C4-2B (cell line): ENCODE results near the gene NOP9.

Experiments used
- H3K27ac ChIP-seq: fragments of 450-650 bp; 2 replicates; pipeline ENCODE4 v1.5.1; 2017
- ZFX ChIP-seq: fragments of 450-650 bp; IDR thresholded peaks from 2 replicates; pipeline ENCODE4 v1.6.1; 2017
- TF ChIP-seq, protein P1 (sequence below): fragments of 450-650 bp; conservative IDR thresholded peaks from 2 replicates; pipeline ENCODE4 v1.5.1; 2017; ENCODE audit warnings: mild to moderate bottlenecking

Gene NOP9

DNA sequence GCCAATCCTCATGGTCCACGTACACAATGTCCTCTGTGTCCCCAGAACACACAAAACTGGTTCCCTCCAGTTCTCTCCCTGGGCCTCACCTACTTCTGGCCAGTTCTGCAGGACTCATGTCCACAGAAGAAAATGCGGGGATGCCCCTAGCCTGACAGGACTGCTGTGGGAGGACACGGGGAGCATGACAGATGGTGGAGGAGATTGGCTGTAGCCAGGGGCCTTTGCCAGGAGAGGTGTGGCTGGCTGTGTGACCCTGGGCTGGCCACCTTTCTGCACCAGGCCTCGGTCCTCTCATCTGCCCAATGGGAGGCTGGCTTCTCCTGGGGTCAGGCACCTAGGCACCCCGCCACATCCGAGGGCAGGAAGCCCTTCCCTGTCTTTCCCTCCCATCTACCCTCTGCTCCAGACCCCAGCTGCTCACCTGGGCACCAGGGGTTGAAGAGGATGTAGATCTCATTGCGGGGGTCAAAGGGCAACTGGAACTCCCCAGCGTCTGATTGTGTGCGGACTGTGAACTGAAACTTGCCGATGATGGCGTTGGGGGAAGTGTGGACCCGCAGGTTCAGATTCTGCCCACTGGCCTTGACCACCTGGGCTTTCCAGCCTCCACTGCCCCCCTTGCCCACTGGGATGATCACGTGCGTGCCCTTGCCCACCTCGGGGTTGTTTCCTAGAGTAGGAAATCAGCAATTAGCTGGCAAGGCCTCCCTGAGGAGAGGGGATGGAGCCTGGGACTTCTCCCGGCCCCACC is 39.4 kb upstream of the NOP9 start:
- no peak for TF ChIP-seq ZFX
- TF ChIP-seq, protein P1, sequence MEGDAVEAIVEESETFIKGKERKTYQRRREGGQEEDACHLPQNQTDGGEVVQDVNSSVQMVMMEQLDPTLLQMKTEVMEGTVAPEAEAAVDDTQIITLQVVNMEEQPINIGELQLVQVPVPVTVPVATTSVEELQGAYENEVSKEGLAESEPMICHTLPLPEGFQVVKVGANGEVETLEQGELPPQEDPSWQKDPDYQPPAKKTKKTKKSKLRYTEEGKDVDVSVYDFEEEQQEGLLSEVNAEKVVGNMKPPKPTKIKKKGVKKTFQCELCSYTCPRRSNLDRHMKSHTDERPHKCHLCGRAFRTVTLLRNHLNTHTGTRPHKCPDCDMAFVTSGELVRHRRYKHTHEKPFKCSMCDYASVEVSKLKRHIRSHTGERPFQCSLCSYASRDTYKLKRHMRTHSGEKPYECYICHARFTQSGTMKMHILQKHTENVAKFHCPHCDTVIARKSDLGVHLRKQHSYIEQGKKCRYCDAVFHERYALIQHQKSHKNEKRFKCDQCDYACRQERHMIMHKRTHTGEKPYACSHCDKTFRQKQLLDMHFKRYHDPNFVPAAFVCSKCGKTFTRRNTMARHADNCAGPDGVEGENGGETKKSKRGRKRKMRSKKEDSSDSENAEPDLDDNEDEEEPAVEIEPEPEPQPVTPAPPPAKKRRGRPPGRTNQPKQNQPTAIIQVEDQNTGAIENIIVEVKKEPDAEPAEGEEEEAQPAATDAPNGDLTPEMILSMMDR, result no peak
- H3K27ac ChIP-seq, result no peak overlapping the region

DNA sequence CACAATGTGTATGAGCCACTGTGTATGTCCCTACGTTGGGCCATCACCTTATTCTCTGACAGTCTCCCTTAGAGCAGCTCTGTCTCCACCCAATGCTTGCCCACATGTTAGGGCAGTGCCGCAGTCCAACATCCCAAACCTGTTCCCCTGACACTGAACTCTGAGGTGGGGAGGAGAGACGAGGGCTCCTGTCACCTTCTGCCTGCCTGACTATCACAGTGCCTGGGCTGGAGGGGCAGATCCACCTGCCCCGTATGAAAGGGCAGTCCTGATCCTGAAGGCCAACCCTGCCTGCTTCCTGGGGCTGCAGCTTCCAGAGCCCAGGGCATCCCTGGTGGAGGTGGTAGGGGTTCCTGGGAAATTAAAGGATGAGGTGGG is 38.9 kb upstream of the NOP9 start:
- TF ChIP-seq, protein P1, result no peak
- TF ChIP-seq ZFX, result no peak
- no peak overlapping the region for H3K27ac ChIP-seq

DNA sequence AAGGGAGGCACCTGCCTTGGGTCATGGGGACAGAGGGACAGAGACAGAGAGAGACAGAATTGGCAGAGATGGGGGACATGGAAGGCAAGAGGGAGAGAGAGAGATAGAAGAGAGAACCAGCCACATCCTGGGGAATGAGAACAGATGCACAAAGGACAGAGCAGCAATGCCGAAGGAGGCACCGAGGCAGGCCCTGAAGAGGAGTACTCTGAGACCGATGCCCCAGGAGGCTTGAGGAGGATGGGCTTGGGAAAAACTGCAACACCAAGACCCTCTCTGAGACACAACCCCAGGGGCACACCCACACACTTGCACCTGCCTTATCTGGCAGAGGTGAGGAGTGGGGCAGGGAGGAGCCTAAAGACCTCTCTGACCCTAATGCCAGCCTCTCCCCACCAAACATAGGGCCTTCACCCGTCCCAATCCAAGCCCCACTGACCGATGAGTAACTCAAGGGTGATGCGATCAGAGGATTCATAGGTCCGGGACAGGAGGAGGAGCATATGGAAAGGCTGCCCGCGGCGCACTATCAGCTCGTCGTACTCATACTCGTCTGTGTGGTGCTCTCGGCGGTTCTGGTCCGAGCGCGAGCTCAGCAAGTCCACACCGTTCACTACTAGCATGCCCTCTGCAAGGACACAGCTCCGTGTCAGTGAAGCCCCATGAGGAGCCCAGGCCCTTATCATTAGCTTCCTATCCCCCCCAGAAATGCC is 38.2 kb upstream of the NOP9 start:
- no peak for TF ChIP-seq ZFX
- TF ChIP-seq, protein P1, result no peak
- no peak overlapping the region for H3K27ac ChIP-seq

DNA sequence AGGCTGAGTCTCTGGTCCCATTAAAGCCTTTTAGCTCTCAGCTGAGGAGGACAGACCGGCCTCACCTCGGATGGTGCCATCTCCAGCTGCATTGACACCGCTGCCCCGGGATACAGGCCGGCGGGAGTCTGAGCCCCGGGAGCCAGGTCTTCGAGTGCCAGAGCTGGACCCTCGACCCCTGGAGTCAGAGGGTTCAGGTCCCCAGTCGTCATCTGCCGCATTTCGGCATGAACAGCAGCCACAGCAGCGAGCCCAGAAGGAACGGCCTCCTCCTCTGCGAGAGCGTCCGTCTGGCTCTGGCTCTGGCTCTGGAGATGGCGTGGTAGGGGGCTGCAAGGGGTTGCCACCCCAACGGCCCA is 37.7 kb upstream of the NOP9 start:
- no peak overlapping the region for H3K27ac ChIP-seq
- TF ChIP-seq, protein P1, result no peak
- no peak for TF ChIP-seq ZFX

DNA sequence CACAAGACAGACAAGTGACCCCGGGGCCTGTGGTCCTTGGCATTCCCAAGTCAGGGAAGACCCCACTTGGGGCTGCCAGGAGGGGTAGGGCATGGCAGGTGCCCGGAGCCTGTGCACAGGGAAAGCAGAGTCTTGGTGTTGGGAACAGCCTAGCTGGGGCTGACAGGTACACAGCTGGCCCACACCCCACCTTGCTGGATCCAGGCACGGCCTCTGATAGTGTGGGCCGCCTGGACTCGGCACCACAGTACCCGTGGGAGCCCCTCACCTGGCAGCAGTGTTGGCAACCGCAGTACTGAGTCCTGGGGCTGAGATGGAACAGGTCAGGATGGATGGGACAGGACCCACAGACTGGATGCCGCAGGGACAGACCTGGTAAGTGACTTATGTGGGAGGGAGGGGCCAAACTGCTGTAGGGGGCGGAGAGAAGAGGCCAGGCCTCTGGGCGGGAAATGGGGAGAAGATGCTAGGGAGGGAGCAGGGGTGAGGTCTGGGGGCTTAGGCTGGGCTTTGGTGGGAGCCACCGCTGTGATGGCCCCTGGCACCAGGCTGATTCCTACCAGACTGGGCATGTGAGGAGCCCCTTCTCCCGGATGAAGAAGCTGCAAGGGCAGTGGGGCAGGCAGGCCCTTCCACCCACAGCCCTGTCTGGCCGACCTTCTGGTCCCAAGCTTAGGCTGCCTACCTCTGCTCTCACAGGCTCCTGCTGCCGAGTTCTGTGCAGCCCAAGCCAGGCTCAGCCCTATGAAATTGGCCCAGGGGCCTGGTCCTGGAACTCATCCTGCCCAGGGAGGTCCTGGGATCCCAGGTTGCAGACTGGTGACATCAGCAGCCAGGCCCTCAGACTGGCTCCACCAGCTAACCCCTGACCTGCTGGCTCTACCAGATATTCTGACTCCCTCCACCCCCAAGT is 36.6 kb upstream of the NOP9 start, which contains the start of gene TGM1:
TSS of gene TGM1 (minus strand) at position 357 of the 913 bp plus-strand sequence. CDS start 825 bp downstream, outside the sequence.
- H3K27ac ChIP-seq, result peak within 1 kb of the TSS; percentile 14
- TF ChIP-seq, protein P1, result no peak
- no peak for TF ChIP-seq ZFX

DNA sequence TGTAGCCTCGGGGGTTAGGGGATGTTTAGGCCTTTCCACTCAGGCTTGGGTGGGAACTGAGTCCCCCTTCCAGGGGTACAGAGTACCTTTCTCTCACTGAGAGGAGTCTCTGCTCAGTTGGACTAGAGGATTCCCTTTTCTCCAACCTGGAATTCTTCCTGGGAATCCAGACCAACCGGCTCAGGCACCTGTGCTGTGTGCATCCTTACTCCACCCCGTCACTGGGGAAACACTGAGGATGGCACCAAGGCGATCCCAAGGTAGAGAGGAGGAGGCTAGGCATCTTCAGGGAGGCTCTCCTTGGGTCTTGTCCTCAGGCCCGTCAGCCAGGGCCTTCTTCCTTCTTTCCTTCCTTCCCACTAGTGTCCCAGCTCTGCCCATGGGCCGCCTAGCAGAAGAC is 35.8 kb upstream of the NOP9 start:
- H3K27ac ChIP-seq, result peak overlapping the region; percentile 14
- TF ChIP-seq, protein P1, result no peak
- no peak for TF ChIP-seq ZFX
